AG10803 (cell line): ENCODE results near the gene TYMP.

ENCODE experiments used
- DNase-seq: peaks from one replicate; pipeline ENCODE4 v3.0.0; 2010; ENCODE audit warnings: low read depth
- H3K4me3 ChIP-seq: 2 replicates; pipeline ENCODE4 v1.5.1; 2011; ENCODE audit warnings: mild to moderate bottlenecking, low read length, control low read depth
- TF ChIP-seq, protein P1 (sequence below): conservative IDR thresholded peaks from 2 replicates; pipeline ENCODE4 v1.5.1; 2011; ENCODE audit warnings: mild to moderate bottlenecking, low read length, control low read depth, inconsistent platforms

The TYMP gene

DNA sequence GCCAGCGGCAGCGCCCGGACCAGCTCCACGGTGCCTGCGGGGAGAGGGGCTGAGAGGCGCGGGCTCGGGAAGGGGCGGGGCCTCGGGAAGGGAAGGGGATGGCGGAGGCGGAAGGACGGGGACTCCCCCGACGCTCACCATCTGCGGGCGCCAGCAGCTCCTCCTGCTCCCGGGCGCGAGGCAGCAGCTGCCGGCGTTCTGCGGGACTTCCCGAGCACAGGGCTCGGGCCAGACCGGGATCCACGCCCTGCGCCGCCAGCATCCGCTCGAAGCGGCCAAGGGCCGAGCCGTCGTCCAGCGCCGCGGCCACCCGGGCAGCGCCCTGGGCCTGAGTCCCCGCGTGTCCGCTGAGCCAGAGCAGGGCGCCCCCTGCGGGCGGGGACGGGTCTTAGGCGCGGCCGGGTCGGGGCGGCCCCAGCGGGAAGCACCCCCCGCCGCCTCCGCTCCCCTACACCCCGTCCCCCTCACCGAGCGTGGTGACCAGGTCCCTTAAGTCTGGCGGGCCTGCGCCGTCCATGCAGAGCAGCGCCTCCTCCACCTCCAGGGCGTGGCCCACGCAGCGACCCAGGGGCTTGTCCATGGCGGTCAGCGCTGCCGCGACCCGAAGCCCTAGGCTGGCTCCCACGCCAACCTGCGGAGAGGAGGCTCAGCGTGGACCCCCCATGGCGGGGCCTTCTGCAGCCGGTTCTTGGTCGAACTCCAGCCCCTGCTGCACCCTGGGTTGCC lies 3.5 kb downstream of the TYMP start:
- peak overlapping the region; percentile 75 for H3K4me3 ChIP-seq
- TF ChIP-seq, protein P1, sequence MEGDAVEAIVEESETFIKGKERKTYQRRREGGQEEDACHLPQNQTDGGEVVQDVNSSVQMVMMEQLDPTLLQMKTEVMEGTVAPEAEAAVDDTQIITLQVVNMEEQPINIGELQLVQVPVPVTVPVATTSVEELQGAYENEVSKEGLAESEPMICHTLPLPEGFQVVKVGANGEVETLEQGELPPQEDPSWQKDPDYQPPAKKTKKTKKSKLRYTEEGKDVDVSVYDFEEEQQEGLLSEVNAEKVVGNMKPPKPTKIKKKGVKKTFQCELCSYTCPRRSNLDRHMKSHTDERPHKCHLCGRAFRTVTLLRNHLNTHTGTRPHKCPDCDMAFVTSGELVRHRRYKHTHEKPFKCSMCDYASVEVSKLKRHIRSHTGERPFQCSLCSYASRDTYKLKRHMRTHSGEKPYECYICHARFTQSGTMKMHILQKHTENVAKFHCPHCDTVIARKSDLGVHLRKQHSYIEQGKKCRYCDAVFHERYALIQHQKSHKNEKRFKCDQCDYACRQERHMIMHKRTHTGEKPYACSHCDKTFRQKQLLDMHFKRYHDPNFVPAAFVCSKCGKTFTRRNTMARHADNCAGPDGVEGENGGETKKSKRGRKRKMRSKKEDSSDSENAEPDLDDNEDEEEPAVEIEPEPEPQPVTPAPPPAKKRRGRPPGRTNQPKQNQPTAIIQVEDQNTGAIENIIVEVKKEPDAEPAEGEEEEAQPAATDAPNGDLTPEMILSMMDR, result peak; percentile 32
- DNase-seq, result peak; percentile 79

DNA sequence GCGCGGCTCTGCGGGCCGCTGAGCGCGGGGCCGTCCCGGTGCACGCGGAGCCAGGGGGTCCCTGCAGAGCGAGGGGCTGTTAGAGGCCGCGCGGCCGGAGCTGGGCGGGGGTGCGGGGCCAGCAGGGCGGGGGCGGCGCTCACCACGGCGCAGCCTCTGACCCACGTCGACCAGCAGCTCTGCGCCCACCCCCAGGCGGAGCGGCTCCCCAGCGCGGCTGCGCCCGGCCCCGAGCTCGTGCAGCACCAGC lies 4.0 kb downstream of the TYMP start:
- no peak for DNase-seq
- peak overlapping the region; percentile 75 for H3K4me3 ChIP-seq

DNA sequence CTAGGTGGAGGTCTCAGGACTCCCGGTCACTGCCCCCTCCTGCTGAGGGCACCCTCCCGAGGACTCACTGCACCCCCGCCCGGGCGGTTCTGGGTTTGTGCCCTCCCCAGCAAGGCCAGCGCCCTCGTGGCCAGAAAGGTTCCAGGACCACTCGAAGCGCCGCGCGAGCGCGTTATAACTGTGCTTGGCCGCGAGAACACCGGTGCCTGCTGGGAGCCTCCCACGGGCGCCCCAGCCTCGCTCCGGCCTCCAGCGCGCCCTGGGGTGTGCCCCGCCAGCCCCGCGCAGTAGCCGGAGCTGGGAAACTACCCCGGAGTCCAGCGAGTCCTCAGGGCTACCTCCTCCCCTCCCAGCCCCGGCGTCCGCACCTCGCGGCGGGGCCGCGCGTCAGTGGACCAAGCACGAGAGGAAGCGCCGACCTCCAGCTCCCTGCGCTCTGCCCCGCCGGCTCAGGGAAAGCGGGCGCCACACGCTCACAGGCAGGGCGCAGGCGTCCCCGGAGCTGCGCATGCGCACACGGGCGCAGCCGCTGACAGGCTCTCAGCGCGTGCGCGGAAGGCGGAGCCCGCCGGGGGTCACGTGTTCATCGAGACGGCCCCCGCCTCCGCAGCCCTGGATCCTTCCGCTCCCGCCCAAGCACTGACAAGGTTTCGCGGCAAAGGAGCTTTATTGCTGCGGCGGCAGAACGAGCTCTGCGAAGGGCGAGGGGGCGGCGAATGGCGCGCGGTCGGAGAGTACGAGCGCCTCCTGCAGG lies 4.5 kb downstream of the TYMP start, which contains the start of gene SCO2:
SCO2 (minus strand) TSS at position 495 of the 754 bp plus-strand sequence. CDS start 1,187 bp downstream, outside the sequence.
- peak; percentile 96 for DNase-seq
- H3K4me3 ChIP-seq, result peak within 1 kb of the TSS; percentile 75
- TF ChIP-seq, protein P1, result peak; percentile 25; the same call in 1 of the 2 replicates

More for the DNA sequence above, 4.0 kb downstream of the TYMP start:
- TF ChIP-seq, protein P1, result no peak

DNA sequence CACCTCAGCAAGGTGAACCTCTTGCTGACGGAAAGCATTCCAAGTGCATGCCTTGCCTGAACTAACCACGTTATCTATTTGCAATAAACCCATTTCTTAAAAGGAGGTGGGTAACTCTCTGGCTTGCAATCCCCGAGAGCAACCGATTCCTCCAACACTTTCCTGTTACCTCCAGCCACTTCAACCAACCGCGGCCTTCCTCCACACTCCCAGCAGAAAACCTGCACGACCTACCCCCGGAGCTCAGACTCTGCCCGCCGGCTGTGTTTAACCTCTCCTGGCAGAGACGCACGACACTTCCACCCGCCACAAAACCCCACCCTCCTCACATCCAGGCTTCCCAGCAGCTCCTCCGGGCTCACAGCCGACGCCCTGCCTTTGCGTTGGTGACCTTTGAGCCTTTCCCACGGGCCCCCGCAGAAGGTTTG lies 5.1 kb downstream of the TYMP start:
- DNase-seq, result no peak
- peak overlapping the region; percentile 75 for H3K4me3 ChIP-seq
- TF ChIP-seq, protein P1, result no peak

DNA sequence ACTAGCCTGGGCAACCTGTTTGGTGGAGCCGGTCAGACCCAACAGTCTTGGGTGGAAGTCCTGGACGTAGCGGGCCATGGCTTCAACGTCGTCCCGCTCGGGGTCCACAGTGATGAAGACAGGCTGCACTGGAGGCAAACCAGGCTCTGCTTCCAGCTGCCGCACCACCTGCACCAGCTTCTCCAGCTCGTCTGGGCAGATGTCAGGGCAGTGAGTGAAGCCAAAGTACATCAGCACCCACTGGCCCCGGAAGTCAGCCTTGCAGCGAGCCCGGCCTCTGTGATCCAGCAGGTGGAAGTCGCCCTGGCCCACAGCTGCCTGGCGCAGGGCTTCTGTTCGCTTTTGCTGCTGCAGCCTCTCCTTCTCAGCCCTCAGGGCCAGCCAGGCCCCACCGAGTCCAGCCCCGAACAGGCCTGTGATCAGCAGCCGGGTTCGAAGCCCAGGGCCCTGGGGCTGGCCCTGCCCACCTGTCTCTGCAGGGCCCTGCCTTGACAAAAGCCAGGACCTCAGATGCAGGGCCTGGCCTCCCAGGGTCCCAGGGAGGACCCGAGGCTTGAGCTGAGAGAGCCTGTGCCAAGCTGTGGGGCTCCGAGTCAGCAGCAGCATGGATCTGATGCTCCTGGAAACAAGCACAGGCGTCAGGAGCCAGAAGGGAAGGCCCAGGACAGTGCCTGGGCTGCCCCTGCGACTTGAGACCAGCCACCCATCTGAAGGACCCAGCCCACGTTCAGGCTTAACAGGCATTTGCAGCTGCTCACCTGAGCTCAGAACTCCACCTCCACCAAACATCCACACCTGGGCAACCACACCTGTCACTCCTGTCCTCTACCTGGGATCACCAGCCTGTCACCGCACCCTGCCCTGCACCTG lies 5.8 kb downstream of the TYMP start:
- peak overlapping the region; percentile 75 for H3K4me3 ChIP-seq
- DNase-seq, result no peak
- TF ChIP-seq, protein P1, result no peak

DNA sequence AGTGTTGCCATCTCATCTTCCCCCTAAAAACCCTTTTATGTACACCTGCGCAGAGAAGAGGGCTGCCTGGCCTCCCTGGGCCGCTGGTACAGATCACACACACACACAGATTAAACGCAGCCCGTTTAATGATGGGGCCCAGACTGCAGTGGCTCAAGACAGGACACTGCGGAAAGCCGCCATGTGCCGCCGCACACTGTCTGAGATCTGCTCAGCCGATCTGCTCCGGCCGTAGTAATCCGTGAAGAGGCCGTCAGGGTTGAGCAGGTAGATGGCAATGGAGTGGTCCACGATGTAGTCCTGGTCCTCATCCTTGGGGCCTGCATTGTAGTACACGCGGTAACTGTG lies 6.4 kb downstream of the TYMP start:
- no peak overlapping the region for H3K4me3 ChIP-seq
- TF ChIP-seq, protein P1, result no peak
- DNase-seq, result no peak
